GM04503 (cell line): Measurements from ENCODE around the gene CPA4.

ENCODE experiments used
- DNase-seq: peaks from one replicate; pipeline ENCODE4 v3.0.0-alpha.2; 2012; ENCODE audit warnings: low read depth

CPA4 gene

DNA sequence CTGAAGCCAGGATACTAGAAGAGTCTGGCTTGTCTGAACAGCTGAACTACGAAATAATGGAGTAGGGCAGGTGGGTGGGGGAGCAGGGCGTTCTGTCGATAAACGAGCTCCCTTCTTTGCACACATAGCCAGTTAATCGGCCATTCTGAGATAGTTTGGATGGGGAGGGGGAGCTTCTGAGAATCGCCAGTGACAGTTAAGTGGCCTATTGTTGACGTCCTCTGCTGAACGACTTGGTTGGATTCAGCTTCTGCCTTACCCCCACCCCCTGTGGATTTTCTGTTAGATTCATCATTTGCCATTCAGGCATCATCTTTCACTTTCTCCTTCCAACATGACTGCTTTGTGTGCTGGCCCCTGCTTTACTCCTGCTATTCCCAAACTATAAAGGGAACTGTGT, 52.2 kb downstream of the CPA4 start:
- no peak for DNase-seq

DNA sequence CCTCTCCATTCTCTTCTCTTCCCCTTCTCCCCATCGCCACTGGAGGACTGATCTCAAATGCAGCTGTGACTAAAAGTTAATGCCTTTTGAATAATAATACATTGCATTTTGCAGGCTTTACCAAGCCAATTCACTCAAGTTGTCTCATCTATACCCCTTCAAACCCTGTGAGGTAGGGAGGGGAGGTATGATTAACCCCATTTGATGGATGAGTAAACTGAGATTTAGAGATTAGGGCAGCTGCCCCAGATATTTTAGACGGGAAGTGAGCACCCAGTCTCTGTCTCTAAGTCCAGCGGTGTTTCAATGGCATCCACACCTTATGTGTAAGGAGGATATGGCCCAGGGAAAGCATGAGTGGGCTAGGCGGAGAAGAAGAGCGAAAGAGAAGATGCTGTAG, 52.8 kb downstream of the CPA4 start:
- no peak for DNase-seq

DNA sequence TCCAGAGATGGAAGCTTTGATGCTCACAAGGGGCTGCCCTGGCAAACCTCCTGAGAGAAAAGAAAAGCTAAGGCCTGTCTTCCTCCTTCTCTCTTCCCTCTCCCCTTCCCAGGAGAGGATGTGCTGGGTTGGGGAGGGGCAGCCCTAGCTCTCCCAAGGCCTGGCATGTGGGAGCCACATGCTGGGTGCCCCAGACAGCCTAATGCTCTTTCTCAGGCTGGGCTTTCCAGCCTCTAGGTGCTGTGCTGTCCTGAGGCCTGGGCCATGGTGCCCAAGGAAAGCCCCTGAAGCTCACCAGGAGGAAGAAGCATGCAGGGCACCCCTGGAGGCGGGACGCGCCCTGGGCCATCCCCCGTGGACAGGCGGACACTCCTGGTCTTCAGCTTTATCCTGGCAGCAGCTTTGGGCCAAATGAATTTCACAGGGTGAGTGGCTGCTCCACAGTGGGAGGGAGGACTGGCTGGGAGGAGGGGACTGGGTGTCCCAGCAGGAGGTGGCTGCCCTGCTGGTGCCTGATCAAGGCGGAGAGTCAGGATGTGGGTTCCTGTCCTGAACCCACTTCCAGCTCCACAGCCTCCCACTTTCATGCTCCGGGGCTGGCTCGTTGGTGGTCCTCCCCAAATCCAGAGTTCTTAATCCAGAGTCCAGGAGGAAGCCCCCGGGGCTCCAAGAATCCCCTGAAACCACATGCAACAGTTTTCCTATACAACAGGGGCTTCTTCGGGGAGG, 53.4 kb downstream of the CPA4 start:
- no peak for DNase-seq

DNA sequence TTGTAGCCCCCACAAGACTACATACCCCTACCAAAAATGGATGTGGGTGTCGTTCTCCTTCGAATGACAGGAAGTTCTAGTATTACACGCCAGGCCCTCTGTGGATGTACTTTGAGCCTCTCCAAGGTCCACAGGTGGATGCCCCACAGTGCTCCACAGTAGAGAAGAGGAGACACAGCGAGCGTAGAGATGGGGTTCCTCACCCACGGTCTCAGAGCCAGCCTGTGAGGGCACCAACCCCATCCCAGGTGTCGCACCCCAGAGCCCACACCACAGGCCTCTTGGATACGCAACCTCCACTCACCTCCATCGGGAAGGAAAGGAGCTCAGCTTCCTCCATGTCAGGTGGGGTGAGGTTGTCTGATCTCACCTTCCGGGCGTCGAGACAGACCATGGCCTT, 54.0 kb downstream of the CPA4 start:
- DNase-seq: no peak

DNA sequence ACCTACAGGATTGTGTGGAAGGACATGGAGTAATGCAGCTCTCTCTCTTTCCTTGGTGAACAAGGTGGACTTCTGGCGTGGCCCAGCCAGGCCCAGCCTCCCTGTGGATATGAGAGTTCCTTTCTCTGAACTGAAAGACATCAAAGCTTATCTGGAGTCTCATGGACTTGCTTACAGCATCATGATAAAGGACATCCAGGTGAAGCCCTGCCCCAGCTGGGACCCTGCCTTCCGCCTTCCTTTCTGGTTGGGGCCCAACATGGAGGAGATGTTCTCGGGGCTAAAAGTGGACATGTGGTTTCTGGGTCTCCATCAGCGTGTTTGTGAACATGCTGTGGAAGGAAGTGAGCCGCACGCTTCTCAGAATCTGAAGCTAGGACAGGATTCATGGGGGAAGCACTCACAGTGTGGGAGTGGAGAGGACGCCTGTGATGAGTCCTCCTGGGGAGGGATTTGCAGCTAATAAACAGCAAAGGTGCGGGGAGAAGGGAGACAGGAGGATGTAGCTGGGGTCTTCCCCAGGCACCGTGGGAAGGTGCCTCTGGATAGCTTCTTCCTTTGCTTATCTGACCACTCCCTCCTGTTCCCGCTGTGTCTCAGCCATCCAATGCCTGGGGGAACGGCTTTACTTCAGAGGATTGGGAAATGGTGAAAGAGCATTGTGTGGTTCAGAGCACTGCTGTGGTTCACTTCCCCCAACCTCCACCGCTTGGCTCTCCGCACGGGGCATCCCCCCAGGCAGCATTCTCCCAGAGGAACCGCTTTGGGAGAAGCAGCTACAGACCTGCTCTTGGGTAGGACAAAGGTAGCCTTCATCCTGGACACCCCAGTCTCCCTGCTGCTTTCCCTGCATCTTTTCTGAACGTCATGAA, 57.2 kb downstream of the CPA4 start:
- no peak for DNase-seq

DNA sequence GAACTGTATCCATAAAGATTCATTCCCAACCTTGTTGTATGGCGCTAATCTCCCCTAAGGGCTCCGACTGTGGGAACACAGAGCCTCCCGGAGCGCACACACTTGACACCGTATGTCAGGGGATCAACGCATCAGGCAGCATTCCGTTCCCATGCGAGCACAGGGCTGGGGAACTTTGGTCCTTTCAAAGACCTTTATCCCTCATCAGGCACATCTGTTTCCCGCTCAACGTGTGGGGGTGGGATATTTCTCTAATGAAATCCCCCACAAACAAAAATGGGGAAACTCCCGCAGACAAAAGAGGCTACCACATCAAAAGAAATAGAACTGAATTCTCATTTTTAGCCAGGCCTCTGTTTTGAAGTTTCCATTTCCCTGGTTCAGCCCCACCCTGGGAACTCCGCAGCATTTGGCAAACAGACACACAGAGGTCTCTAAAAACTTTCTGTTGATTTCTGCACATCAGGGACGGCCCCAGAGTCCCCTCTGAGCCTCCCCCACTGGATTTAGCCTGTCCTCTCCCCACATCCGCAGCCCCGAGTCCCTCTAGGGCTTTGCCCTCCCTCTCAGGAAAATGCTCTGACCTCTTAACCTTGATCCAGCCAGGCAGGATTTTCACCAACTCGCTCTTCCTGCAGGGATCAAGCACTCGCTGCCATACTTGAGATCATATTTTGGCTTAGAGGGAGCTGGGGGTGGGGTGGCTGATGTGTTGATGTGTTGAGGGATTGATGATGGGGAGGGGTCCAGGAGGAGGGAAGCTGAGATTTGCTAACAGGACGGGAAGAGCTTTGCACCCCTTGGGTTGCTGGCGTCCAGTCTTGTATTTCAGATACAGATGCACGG, 58.2 kb downstream of the CPA4 start:
- no peak for DNase-seq

DNA sequence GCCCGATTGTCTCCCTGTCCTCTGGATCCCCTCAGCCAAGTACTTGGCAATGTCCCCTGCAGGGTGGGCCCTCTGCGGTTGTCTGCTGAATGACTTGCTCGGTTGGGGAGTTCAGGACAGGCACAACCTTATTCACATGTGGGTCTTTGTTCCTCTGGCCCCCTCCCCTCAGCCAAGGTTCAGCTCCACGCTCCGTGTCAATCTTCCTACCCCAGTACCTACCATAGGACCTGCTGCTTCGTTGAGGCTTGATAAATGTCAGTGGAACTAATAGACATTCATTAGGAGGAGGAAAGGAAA, 58.8 kb downstream of the CPA4 start:
- no peak for DNase-seq

DNA sequence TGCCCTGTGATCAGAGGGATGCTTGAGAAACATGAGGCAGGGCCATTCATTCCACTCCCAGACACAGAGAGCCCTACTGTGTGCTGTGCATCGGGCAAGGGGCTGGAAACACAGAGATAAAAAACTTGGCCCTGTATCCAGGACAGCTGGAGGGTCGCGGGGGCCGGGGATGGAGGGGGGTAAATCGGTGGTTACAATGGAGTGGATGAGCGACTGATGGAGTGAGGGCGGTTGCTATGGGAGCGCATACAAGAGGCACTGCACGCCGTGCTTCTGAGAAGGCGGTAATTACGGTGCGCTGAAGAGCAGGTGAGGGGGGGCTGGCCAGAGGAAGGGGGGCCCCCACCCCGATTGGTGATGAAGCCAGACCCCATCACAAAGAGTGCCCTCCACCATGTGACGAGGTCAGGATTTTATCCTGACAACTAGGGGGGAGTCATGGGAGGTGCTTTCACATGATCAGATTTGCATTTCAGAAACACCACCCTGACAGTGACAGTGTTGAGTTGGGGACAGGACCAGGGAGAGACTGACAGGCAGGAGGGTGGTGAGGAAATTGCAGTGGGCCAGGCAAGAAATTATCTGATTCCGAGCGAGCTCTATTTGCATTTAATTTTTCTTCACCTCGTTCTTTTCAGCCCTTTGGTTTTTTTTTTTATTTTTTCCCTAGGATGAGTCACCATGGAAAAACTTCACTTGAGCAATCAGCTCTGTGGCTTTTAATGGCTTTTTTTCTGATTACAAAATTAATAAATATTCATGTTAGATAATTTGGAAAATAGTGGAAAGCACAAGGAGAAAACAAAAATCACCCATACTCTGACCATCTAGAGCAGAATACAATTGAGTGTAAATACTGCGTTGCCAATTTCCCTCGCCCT, 59.5 kb downstream of the CPA4 start:
- DNase-seq: peak; percentile 42

DNA sequence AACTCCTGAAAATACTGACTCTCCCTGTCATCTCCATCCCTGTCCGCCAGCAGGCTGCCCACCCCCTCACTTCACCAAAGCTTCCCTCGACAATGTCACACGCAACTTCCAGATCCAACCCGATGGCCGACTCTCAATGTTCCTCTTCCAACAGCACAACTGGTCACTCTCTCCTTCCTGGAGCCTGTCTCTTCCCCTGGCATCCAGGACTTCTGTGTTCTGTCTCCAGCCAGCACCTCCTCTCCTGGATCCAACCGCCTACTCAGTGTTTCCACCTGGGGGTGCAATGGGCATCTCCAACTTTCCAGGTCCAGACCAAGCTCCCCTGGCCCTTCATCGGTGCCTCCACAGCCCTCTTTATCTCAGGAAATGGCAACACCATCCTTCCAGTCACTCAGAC, 60.2 kb downstream of the CPA4 start:
- no peak for DNase-seq

DNA sequence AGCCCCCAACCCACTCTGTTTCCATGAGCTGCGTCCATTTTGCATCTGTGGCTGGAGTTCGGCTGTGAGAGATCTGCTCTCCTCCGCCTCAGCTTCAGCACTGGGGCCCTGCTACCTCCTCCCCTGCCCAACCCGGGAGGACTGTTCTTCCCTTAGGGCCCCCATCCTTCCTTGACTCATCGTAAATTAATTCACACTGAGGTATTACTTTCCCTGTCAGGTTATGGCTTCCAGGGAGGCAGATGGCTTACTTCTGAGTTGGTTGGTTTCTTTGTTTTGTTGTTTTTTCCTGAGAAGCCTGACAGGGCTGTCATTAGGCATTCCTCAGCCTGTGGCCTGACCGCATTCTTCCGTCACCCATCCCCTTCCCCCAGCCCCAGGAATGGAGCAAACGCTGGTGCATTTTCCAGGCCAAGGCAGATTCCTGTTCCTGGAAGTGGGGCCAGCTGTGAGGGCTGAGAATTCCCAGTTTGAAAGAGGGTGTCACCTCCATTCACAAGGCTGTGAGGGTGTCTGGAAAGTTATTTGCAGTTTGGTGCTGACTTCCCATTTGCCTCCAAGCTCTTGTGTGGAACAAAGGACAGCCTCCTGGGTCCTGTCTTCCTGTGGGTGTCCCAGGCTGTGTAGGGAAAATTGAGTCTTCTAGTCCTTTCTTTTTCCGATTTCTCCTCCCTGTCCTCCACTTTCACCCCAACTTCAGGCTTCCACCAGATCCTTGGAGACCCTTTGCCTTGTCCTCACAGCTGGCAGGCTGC, 63.3 kb downstream of the CPA4 start:
- peak; percentile 95 for DNase-seq

DNA sequence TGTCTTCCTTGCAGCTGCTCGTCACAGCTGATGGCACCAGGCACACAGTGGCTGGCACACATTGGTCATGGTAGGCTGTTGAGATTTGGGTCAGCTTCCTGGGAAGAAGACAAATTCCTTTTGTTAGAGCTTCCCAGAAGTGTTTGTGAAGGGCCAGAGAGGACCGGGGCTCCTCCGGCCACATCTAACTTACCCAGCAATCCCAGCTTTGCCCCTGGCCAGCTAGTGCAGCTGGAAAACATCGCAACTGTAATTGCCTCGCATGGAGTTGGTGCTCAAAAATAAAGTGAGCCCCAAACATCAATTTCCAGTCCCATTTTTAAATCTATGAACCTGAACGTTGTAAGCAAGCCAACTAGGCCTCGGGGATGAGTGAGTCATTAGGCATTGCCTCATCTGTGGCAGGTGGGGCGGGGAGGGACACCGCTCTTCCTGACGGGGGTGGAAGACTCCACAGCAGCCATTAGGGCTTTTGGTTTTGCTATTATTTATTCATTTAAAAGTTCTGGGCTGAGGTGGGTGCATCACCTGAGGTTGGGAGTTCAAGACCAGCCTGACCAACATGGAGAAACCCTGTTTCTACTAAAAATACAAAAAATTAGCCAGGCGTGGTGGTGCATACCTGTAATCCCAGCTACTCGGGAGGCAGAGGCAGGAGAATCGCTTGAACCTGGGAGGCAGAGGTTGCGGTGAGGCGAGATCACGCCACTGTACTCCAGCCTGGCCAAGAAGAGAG, 64.1 kb downstream of the CPA4 start:
- peak; percentile 39 for DNase-seq

DNA sequence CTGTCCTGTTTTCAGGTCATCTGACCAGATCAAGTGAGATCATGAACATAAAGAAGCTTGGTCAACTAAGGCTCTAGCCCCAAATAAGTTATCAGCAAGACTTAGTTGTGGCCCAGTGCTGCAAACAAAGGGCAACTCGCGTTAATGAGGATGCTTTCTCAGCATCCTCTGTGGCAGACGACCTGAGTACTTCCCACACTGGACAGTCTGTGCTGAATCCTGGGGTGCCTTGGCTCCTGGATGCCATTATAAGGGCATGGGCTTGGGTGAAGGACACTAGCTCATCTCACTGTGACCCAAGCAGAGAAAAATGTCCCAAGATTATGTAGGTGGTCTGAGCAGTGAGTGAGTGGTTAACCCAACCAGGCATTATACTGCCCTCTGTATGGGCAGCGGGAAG, 65.5 kb downstream of the CPA4 start:
- DNase-seq: no peak

DNA sequence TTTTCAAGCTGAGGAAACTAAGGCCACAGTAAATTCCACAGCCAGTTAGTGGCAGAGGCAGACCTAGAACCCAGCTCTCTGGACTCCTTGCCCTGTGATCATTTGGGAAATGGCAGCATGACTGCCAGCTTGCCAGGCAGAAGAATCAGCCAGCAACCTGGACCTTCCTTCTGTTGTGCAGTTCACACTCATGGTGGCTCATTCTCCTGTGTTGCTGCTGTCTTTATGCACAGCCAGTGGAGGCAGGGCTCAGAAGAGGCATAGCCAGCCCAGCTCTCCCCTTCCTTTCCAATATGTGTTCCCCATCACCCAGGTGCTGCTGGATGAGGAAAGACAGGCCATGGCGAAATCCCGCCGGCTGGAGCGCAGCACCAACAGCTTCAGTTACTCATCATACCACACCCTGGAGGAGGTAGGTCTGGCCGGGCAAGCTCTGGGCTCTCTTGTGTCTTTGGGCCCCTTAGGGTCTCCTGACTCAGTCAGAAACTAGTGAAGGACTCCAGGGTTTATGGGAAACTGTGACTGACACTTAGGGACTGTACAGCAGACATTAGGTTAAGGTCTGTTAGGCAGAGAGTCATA, 66.4 kb downstream of the CPA4 start:
- no peak for DNase-seq

DNA sequence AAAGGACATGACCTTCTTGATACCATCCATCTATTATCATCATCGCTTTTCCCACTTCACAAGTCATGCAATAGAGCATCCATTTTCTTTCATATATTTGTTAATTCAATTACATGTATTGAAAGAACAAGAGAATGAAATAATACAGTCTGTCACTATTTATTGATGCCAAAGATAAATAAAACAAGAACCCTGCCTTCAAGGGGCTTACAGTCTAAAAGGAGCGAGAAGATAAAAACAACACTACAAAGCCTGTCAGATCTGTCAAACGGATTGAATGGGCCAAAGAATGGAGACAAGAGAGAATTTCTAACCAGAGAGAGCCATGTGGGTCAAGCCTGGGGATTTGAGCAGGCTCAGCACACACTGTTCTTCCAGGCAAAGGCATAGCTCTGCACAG, 67.6 kb downstream of the CPA4 start:
- no peak for DNase-seq

DNA sequence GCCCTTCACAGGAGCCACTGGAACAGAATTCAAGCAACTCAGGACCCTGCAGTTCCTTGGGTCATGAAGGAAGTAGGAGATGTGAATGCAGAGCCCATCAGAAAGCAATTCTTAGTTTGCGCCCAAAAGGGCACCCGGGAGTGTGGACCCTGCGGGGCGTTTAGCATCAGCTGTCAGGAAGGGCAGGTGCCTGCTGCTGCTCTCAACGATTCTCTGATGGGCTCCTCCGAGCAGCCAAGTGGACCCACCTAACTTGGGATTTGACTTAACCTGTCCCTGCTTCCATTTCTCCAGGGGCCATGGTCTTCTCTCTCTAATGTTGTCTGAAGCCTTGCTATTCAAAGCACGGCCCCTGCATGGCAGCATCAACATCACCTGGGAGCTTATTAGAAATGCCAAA, 68.7 kb downstream of the CPA4 start:
- DNase-seq: no peak

DNA sequence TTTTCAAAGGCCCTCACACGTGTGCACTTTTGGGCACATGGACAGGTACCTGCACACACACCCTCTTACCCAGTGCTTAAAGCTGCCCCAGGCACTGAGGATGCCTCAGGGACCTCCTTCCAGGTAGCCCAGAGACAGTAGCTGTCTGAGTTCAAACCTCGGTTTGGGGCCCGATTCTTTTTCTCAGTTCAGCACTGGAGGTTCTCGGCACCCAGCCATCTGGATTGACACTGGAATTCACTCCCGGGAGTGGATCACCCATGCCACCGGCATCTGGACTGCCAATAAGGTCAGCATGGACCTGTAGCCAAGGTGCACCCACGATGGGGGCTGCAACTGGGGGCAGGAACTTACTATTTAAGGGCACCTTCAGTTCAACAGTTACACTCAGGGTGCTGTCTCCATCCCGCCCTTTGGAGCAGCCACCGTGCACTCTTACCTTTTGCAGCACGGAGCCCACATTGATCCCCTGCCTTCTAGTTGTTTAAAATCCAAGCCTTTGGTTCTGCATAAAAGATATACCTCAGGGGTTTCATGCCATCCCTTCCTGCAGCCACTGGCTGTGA, 69.4 kb downstream of the CPA4 start:
- DNase-seq: no peak

DNA sequence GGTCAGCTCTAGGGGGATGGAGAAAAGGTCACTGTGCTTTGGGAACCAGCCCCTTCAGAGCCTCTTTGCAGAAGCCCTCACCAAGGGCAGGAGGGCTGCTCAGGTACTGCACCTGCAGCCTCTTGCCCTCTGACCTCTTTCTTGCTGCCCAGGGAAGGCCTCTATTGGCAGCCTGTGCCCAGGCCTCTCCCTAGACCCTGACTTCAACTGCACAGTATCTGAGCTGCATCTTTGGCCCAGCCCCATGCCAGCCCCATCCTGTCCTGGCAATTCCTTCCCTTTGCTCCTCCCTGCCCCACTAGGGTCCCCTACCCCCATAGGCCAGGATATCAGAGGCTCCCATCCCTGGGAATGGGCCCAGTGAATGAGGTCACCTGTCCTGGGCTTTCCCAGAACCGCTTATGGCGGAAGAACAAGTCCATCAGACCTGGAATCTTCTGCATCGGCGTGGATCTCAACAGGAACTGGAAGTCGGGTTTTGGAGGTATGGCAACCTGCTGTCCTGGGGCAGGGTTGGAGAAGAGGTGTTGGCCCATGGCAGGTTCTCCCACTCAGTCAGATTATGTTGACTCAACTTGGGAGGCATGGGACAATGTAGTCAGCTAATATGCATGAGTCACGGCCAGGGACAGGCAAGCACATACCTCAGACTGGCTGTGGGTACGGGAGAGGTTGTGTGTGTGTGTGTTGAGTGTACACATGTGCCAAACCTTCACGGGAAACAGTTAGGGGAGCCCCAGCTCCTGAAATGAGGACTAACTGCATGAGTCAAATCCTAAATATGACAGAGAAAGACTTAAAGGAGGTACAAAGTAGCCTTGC, 70.3 kb downstream of the CPA4 start:
- DNase-seq: peak; percentile 92

DNA sequence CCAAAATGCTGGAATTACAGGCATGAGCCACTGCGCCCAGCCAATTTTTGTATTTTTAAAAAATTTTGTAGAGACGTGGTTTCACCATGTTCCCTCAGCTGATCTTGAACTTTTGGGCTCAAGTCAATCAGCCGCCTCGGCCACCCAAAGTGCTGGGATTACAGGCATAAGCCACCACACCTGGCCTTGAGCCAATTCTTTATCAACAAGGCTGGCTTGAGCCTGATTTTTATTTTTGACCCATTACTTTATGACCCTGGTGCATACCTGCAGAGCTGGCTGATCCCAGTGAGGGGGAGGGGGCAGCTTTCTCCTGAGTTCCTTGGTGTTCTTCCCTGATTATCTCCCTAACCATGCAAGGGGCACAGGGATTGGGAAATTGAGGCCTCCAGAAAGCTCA, 71.5 kb downstream of the CPA4 start:
- no peak for DNase-seq

DNA sequence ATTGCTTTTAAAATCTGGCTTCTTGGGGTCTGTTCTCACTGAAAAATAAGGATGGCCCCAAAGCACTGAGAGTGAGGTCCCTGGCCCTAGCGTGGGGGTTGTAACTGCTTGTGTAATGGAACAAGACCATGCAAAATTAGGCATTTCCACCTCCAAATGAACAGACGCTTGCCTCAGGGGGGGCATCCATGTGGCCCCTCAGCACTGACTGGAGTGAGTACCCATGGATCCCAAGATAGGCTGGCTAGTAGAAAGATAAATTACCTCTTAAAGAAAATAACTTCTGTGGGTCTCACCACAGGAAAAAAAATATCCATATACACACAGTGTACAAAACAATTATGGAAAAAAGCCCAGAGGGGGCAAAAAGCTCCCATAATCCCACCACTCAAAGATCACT, 72.1 kb downstream of the CPA4 start:
- DNase-seq: no peak
